Right lobe of liver (tissue), 6 donors: Measurements from ENCODE around the gene PARP8. TPM values are rescaled to one million over a fixed set of nuclear protein-coding genes. Genes with fewer than 3 reads are reported as not detected.

Experiments used
- ATAC-seq, 4 donors: fragments of 200-7000 bp; cut with Tn5 transposase; one replicate each; pipeline ENCODE4 v1.9.1; 2020; ENCODE audit warnings: mild to moderate bottlenecking in 4 of 4, moderate library complexity in 4 of 4
- DNase-seq, 3 donors: peaks; one replicate each; pipeline ENCODE4 v3.0.0-alpha.2; 2020
- H3K27ac ChIP-seq, 3 donors: fragments of 200-600 bp; one replicate each; pipeline ENCODE4 v1.8.0; 2022
- H3K27me3 ChIP-seq, 2 donors: fragments of 200-600 bp; one replicate each; pipeline ENCODE4 v1.8.0; 2022
- H3K36me3 ChIP-seq, 4 donors: fragments of 200-600 bp; sonication (generic) in 1 of 4; one replicate each; pipeline versions ENCODE4 v1.5.1 to v1.8.0; 2017 to 2022; ENCODE audit warnings: control low read depth in 1 of 4
- H3K4me1 ChIP-seq, 4 donors: fragments of 200-600 bp; sonication (generic) in 1 of 4; one replicate each; pipeline versions ENCODE4 v1.5.1 to v1.8.0; 2017 to 2022; ENCODE audit warnings: control low read depth in 1 of 4
- H3K4me3 ChIP-seq, 3 donors: fragments of 200-600 bp; one replicate each; pipeline ENCODE4 v1.8.0; 2022
- H3K9me3 ChIP-seq, 4 donors: fragments of 200-600 bp; sonication (generic) in 1 of 4; one replicate each; pipeline versions ENCODE4 v1.5.1 to v1.8.0; 2017 to 2022; ENCODE audit warnings: control low read depth in 1 of 4
- POLR2A ChIP-seq: fragments of 450-650 bp; IDR thresholded peaks from one replicate; pipeline ENCODE4 v1.6.1; 2017; ENCODE audit warnings: antibody characterized with exemption, mild to moderate bottlenecking
- WGBS: methylation state at CpG from one replicate; pipeline ENCODE4 v1.1.6; 2018; ENCODE audit warnings: low coverage, low lambda C conversion rate; ENCODE audit not compliant: insufficient coverage; ENCODE audit errors: missing lambda C conversion rate; 5-methylcytosine and 5-hydroxymethylcytosine counted together
- intact Hi-C, 2 donors: fragments of 100-400 bp; cut with DNase I; formaldehyde crosslinking; loops; one replicate each; pipeline versions ENCODE4 v1.11.2 to v1.14.1; 2022
- total RNA-seq, 6 experiments: library from RNA; depleted of rRNA in 2 of 6; stranded (reverse); fragments of >200 nt in 2 of 6; fragmentation: NEBNext Ultra II Directional in 3 of 6; extraction: Animal tissue kit (Norgen Biotek cat#: 25700) in 3 of 6; gene quantifications; one replicate each; pipeline versions ENCODE4 v1.1.0 to v1.2.4, GENCODE V29; 2016 to 2023
- TF ChIP-seq, protein P1 (sequence below), 4 donors: fragments of 200-600 bp in 3 of 4; fragments of 450-650 bp in 1 of 4; IDR thresholded peaks; one replicate each; pipeline versions ENCODE4 v1.5.1 to v1.8.0; 2016 to 2022; ENCODE audit warnings: antibody characterized with exemption in 4 of 4, mild to moderate bottlenecking in 2 of 4
- donor health status: DM: no; HTN: yes; CAD: no.
- donor health status: DM: no; HTN: no; CAD: no.
- donor health status: DM: no; HTN: no; CAD: no.
- donor health status: DM: no; HTN: yes; CAD: no.
- donor health status: DM: no; HTN: yes; CAD: no.

The PARP8 gene
- total RNA-seq, 6 experiments from 2014 or later: 4.9 to 14.1 (median 10.1) TPM

GRCh38 chr5:50853151-50853550 lies 186.7 kb downstream of the PARP8 start:
- Histone ChIP-seq H3K9me3 (no peaks in the 10 kb centered on the region), H3K4me1 (peaks cover 0 to 4% (median 0%) of the 10 kb centered on the region in 4 donors), H3K27me3 (no peaks in the 10 kb centered on the region), H3K4me3 (no peak overlapping the region), H3K27ac (no peak overlapping the region), H3K36me3 (no peaks in the 10 kb centered on the region)
- TF ChIP-seq POLR2A: no peak
- TF ChIP-seq, protein P1, sequence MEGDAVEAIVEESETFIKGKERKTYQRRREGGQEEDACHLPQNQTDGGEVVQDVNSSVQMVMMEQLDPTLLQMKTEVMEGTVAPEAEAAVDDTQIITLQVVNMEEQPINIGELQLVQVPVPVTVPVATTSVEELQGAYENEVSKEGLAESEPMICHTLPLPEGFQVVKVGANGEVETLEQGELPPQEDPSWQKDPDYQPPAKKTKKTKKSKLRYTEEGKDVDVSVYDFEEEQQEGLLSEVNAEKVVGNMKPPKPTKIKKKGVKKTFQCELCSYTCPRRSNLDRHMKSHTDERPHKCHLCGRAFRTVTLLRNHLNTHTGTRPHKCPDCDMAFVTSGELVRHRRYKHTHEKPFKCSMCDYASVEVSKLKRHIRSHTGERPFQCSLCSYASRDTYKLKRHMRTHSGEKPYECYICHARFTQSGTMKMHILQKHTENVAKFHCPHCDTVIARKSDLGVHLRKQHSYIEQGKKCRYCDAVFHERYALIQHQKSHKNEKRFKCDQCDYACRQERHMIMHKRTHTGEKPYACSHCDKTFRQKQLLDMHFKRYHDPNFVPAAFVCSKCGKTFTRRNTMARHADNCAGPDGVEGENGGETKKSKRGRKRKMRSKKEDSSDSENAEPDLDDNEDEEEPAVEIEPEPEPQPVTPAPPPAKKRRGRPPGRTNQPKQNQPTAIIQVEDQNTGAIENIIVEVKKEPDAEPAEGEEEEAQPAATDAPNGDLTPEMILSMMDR (IDR thresholded peaks at IDR 0.05): no peak
- no peak for DNase-seq
- 52% methylated on average over 3 of the region's 4 CpGs for whole genome bisulfite sequencing
- intact Hi-C loops: no loop called here
- ATAC-seq: peak; percentile 53 to 87 (median 70)

DNA sequence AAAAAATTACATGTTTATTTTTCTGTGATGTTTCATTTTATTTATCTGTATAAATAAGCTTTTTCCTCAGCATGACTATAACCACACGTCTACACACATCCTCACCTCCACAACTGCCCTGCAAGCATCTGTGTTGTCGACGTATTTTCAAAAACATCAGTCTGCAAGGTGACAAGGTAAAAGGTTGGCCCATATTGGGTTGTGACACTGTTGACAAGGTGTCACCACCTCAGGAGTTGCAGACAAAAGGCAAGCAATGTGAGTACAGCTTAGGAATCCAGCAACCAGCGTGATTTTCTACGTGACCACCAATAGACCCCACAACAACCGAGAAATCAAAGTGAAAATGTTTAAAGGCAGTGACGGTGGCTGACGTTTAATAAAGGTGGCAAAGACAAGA lies 187.6 kb downstream of the PARP8 start:
- H3K4me3 ChIP-seq: no peak overlapping the region
- DNase-seq (no peak), ATAC-seq (no peak)
- peaks cover 0 to 4% (median 0%) of the 10 kb centered on the region in 4 donors for H3K4me1 ChIP-seq
- no peak overlapping the region for H3K27ac ChIP-seq
- WGBS: 40% methylated on average over 8 of the region's 8 CpGs
- no peaks in the 10 kb centered on the region for H3K9me3 ChIP-seq
- no peaks in the 10 kb centered on the region for H3K27me3 ChIP-seq
- TF ChIP-seq, protein P1 (IDR thresholded peaks at IDR 0.05): no peak
- no peak for TF ChIP-seq POLR2A
- H3K36me3 ChIP-seq: no peaks in the 10 kb centered on the region
- intact Hi-C loops: no loop called here

GRCh38 chr5:50855001-50855400 lies 188.6 kb downstream of the PARP8 start:
- Histone ChIP-seq H3K4me1 (no peaks in the 10 kb centered on the region), H3K9me3 (no peaks in the 10 kb centered on the region), H3K27ac (no peak overlapping the region), H3K4me3 (no peak overlapping the region), H3K36me3 (no peaks in the 10 kb centered on the region), H3K27me3 (no peaks in the 10 kb centered on the region)
- intact Hi-C loops: no loop called here
- ATAC-seq: no peak
- WGBS: 69% methylated on average over 1 of the region's 1 CpG
- TF ChIP-seq POLR2A: no peak
- TF ChIP-seq, protein P1 (IDR thresholded peaks at IDR 0.05): no peak
- no peak for DNase-seq

DNA sequence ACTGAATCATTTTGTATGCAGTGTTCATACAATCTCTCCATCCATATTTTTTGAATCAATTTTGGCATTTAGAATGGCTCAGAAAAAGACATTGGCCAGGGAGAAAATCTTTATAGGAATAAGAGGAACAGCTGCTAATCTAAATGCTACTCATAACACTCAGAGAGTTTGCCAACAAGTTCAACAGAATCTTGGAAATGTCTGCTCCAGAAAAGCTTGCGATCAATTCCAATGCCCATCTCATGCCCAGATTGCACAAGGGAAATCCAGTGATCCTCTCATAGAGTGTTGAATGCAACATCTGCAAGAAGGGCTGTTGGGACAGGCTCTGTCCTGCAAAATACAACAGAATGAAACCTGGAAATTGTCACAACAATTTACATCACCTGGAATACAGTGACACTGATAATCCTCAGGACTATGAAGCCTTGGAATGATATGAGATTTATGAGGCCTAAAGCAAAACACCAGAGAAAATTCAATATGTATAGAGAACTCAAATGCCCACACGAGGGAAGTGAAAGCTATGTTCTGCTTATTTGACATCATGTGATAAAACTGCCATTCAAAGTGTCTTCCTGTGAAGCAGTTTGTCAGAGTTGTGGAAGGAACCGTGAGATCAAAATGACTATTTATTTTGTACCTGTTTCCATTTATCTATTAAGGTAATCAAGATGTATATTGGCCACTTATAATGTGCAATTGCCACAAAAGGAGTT lies 190.1 kb downstream of the PARP8 start:
- no peak for TF ChIP-seq POLR2A
- TF ChIP-seq, protein P1 (IDR thresholded peaks at IDR 0.05): no peak
- no peak overlapping the region for H3K27ac ChIP-seq
- no peak for DNase-seq
- no peaks in the 10 kb centered on the region for H3K9me3 ChIP-seq
- no peaks in the 10 kb centered on the region for H3K36me3 ChIP-seq
- H3K4me3 ChIP-seq: no peak overlapping the region
- H3K4me1 ChIP-seq: no peaks in the 10 kb centered on the region
- ATAC-seq: peak in 2 of 4 donors; percentile 35 to 54
- intact Hi-C loops: no loop called here
- WGBS: 42% methylated on average over 3 of the region's 3 CpGs
- no peaks in the 10 kb centered on the region for H3K27me3 ChIP-seq
